Loucy (cell line): ENCODE data around the gene FAM9A.
A peak's percentile ranks its signal among the peaks of the same experiment; 100 is the strongest.
"Not testable (repeated sequence)": the region's sequence is repeated elsewhere in the genome, so short reads cannot be mapped to it uniquely, and the experiment has no call there.

Experiments
- H2AFZ ChIP-seq: fragments of 200-600 bp; sonication (generic); 2 replicates; pipeline ENCODE4 v1.6.0; 2016; ENCODE audit warnings: antibody characterized with exemption, mild to moderate bottlenecking, low read length, moderate library complexity
- H3F3A ChIP-seq: fragments of 200-600 bp; 2 replicates; pipeline ENCODE4 v1.6.0; 2016; ENCODE audit warnings: antibody characterized with exemption, low read depth, mild to moderate bottlenecking
- H3K27me3 ChIP-seq: fragments of 200-600 bp; sonication (generic); 2 replicates; pipeline ENCODE4 v1.6.1; 2014; ENCODE audit warnings: low read length, mild to moderate bottlenecking; ENCODE audit not compliant: insufficient read depth, poor library complexity, severe bottlenecking
- H3K36me3 ChIP-seq: fragments of 200-600 bp; sonication (generic); 2 replicates; pipeline ENCODE4 v1.6.1; 2016; ENCODE audit warnings: low read length; ENCODE audit not compliant: insufficient read depth
- H3K4me1 ChIP-seq: fragments of 200-600 bp; sonication (generic); 2 replicates; pipeline ENCODE4 v1.5.1; 2014; ENCODE audit warnings: low read length, mild to moderate bottlenecking; ENCODE audit not compliant: insufficient read depth, poor library complexity, severe bottlenecking
- H3K4me2 ChIP-seq: fragments of 200-600 bp; sonication (generic); 2 replicates; pipeline ENCODE4 v1.6.0; 2014; ENCODE audit warnings: antibody characterized with exemption, low read length, low read depth, mild to moderate bottlenecking; ENCODE audit not compliant: poor library complexity, severe bottlenecking
- H3K4me3 ChIP-seq: fragments of 200-600 bp; sonication (generic); 2 replicates; pipeline ENCODE4 v1.5.1; 2014; ENCODE audit warnings: low read length, mild to moderate bottlenecking, mixed read lengths; ENCODE audit not compliant: poor library complexity, severe bottlenecking
- H3K79me2 ChIP-seq: fragments of 200-600 bp; sonication (generic); 2 replicates; pipeline ENCODE4 v1.6.1; 2014; ENCODE audit warnings: low read length; ENCODE audit not compliant: insufficient read depth
- H3K9ac ChIP-seq: fragments of 200-600 bp; sonication (generic); 2 replicates; pipeline ENCODE4 v1.6.0; 2014; ENCODE audit warnings: mild to moderate bottlenecking, low read depth, low read length, moderate library complexity; ENCODE audit not compliant: poor library complexity, severe bottlenecking
- H3K9me2 ChIP-seq: fragments of 200-600 bp; sonication (generic); replicated peaks from 2 replicates; pipeline ENCODE4 v1.6.1; 2016; ENCODE audit warnings: low read depth, low read length, mixed read lengths
- H3K9me3 ChIP-seq: fragments of 200-600 bp; sonication (generic); 2 replicates; pipeline ENCODE4 v1.6.1; 2014; ENCODE audit warnings: mild to moderate bottlenecking, antibody characterized with exemption, low read length, low read depth; ENCODE audit not compliant: insufficient read depth
- H4K20me1 ChIP-seq: fragments of 200-600 bp; sonication (generic); 2 replicates; pipeline ENCODE4 v1.6.0; 2014; ENCODE audit warnings: antibody characterized with exemption, low read length, mild to moderate bottlenecking; ENCODE audit not compliant: insufficient read depth, poor library complexity, severe bottlenecking
- EZH2phosphoT487 ChIP-seq: fragments of 200-600 bp; IDR thresholded peaks from 2 replicates; pipeline ENCODE4 v1.6.1; 2018; ENCODE audit warnings: antibody characterized with exemption, mild to moderate bottlenecking, moderate library complexity, borderline replicate concordance
- TF ChIP-seq, protein P1 (sequence below): fragments of 200-600 bp; sonication (generic); conservative IDR thresholded peaks from 2 replicates; pipeline ENCODE4 v1.5.1; 2014; ENCODE audit warnings: mild to moderate bottlenecking, antibody characterized with exemption, low read length

The FAM9A gene

DNA sequence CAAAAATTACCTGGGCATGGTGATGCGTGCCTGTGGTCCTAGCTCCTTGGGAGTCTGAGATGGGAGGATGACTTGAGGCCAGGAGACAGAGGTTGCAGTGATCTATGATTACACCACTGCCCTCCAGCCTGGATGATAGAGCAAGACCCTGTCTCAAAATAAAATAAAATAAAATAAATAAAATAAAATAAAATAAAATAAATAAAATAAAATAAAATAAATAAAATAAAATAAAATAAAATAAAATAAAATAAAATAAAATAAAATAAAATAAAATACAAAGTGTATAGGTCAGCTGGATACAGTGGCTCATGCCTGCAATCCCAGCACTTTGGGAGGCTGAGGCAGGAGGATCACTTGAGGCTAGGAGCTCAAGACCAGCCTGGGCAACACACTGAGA, 14.1 kb downstream of the FAM9A start:
- H2AFZ ChIP-seq, H3F3A ChIP-seq, H4K20me1 ChIP-seq, H3K27me3 ChIP-seq, H3K4me1 ChIP-seq, H3K9me3 ChIP-seq, H3K9me2 ChIP-seq, H3K36me3 ChIP-seq, H3K9ac ChIP-seq, H3K4me3 ChIP-seq, H3K4me2 ChIP-seq, H3K79me2 ChIP-seq: not testable (repeated sequence)

DNA sequence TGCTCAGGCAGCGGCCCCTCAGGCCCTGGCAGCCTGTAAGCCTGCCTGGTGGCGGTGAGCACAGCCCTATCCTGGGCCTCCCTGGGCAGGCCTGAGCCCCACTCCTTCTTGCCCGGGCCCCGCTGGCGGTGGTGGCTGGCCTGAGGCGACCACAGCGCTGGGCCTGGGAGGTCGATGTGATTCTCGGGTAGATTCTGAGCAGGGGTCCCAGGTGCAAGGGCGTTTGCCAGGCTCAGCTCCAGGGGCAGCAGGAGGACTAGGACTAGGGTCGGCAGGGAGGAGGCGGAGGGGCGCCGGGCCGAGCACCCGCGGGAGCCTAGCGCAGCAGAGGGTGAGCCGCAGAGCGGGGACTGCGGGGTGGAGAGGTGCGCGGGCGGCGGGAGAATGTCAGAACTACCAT, 17.0 kb downstream of the FAM9A start:
- TF ChIP-seq, protein P1, sequence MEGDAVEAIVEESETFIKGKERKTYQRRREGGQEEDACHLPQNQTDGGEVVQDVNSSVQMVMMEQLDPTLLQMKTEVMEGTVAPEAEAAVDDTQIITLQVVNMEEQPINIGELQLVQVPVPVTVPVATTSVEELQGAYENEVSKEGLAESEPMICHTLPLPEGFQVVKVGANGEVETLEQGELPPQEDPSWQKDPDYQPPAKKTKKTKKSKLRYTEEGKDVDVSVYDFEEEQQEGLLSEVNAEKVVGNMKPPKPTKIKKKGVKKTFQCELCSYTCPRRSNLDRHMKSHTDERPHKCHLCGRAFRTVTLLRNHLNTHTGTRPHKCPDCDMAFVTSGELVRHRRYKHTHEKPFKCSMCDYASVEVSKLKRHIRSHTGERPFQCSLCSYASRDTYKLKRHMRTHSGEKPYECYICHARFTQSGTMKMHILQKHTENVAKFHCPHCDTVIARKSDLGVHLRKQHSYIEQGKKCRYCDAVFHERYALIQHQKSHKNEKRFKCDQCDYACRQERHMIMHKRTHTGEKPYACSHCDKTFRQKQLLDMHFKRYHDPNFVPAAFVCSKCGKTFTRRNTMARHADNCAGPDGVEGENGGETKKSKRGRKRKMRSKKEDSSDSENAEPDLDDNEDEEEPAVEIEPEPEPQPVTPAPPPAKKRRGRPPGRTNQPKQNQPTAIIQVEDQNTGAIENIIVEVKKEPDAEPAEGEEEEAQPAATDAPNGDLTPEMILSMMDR: no peak
- no peak for TF ChIP-seq EZH2phosphoT487
- H4K20me1 ChIP-seq: no peaks in the 10 kb centered on the region

GRCh38 chrX:8783714-8784098, 17.5 kb downstream of the FAM9A start:
- TF ChIP-seq, protein P1: no peak
- no peak for TF ChIP-seq EZH2phosphoT487
- Histone ChIP-seq H4K20me1 (no peaks in the 10 kb centered on the region), H3K9me2 (no peaks in the 10 kb centered on the region), H3K9me3 (no peaks in the 10 kb centered on the region), H3K4me1 (no peaks in the 10 kb centered on the region), H2AFZ (no peak overlapping the region), H3K36me3 (no peaks in the 10 kb centered on the region), H3K4me2 (no peak overlapping the region), H3K4me3 (no peak overlapping the region), H3F3A (no peaks in the 10 kb centered on the region), H3K79me2 (no peaks in the 10 kb centered on the region), H3K27me3 (no peaks in the 10 kb centered on the region), H3K9ac (no peak overlapping the region)

More for the DNA sequence above, 17.0 kb downstream of the FAM9A start:
- no peaks in the 10 kb centered on the region for H3K79me2 ChIP-seq
- H3K36me3 ChIP-seq: no peaks in the 10 kb centered on the region
- H3K27me3 ChIP-seq: no peaks in the 10 kb centered on the region
- H3K9me3 ChIP-seq: no peaks in the 10 kb centered on the region
- H3K4me3 ChIP-seq: no peak overlapping the region
- no peaks in the 10 kb centered on the region for H3K4me1 ChIP-seq
- H3F3A ChIP-seq: no peaks in the 10 kb centered on the region
- H2AFZ ChIP-seq: no peak overlapping the region
- no peak overlapping the region for H3K4me2 ChIP-seq
- no peaks in the 10 kb centered on the region for H3K9me2 ChIP-seq
- H3K9ac ChIP-seq: no peak overlapping the region

DNA sequence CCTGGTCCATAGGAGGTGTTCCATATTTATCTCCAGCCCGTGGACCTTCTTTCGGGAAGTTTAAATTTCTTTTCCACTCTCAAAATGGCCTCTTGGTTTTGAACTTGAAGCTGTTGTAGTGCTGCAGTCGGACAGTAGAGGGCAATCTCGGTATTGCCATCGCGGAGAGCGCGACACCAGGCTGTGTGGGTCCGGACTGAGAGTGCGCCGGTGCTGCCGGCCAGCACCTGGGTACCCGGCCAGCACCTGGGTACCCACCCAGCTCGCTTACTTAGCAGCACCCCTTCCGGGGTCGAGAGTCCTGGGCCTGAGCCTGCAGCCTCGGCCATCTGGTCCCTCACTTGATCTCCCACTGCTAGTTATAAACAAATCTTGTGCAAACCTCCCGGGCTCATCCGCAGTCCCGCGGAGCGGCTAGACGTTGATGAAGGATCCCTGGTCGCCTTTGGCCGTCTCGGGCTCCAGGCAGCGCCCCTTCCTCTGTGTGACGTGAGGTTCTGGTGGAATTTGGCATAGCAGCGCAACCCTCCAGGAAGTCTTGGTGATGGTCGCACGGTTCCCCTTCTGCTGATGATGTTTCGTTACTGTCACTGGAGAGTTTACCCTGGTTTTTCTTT, 18.0 kb downstream of the FAM9A start:
- Histone ChIP-seq H3K27me3 (no peaks in the 10 kb centered on the region), H3K36me3 (no peaks in the 10 kb centered on the region), H4K20me1 (no peaks in the 10 kb centered on the region), H3K4me2 (no peak overlapping the region), H3K9me3 (no peaks in the 10 kb centered on the region), H2AFZ (no peak overlapping the region), H3K4me3 (no peak overlapping the region), H3K9me2 (no peaks in the 10 kb centered on the region), H3K4me1 (no peaks in the 10 kb centered on the region), H3F3A (no peaks in the 10 kb centered on the region), H3K9ac (no peak overlapping the region), H3K79me2 (no peaks in the 10 kb centered on the region)
- TF ChIP-seq, protein P1: peak; percentile 29; the same call in 1 of the 2 replicates
- no peak for TF ChIP-seq EZH2phosphoT487
